K562 (cell line): Measurements from ENCODE around the gene APLP1.

Experiments
- BRF2 ChIP-seq: IDR thresholded peaks from 3 replicates; pipeline ENCODE4 v1.6.1; 2011; ENCODE audit warnings: borderline replicate concordance, mild to moderate bottlenecking; ENCODE audit not compliant: insufficient read length, insufficient read depth
- FOXA1 ChIP-seq: fragments of 450-650 bp; IDR thresholded peaks from 2 replicates; pipeline ENCODE4 v1.6.1; 2016; ENCODE audit warnings: mild to moderate bottlenecking, borderline replicate concordance
- NONO ChIP-seq, 2 experiments: fragments of 200-400 bp in 1 of 2; fragments of 450-650 bp in 1 of 2; formaldehyde crosslinking in 1 of 2; IDR thresholded peaks; 2 replicates each; pipeline ENCODE4 v1.6.1; 2017; ENCODE audit warnings: low read depth in 2 of 2, mild to moderate bottlenecking in 2 of 2, moderate library complexity in 2 of 2, low read length in 1 of 2
- RCOR1 ChIP-seq, 2 experiments: IDR thresholded peaks; 2 replicates each; pipeline ENCODE4 v1.6.1; 2012; ENCODE audit warnings: low read depth in 2 of 2, low read length in 2 of 2, borderline replicate concordance in 1 of 2, improper control_type of control experiment in 1 of 2
- STAT6 ChIP-seq: sonication (generic); formaldehyde crosslinking; IDR thresholded peaks from 2 replicates; pipeline ENCODE4 v1.8.1; 2023; ENCODE audit warnings: mild to moderate bottlenecking, missing genetic modification reagents
- ZNF140 ChIP-seq: fragments of 250-450 bp; sonication (Bioruptor Pico); IDR thresholded peaks from 2 replicates; pipeline ENCODE4 v1.8.0; 2021; ENCODE audit warnings: moderate library complexity, mild to moderate bottlenecking, inconsistent platforms
- ZNF766 ChIP-seq: fragments of 200-800 bp; sonication (Bioruptor generic); conservative IDR thresholded peaks from 2 replicates; pipeline ENCODE4 v1.6.1; 2016; ENCODE audit warnings: missing genetic modification characterization, missing compliant biosample characterization
- TF ChIP-seq, protein P1 (sequence below), 3 experiments: IDR thresholded peaks in 2 of 3; conservative IDR thresholded peaks in 1 of 3; 2 replicates each; pipeline ENCODE4 v1.5.1; 2011 to 2012; ENCODE audit warnings: low read length in 3 of 3, mild to moderate bottlenecking in 3 of 3, control low read depth in 2 of 3, improper control_type of control experiment in 1 of 3, inconsistent platforms in 1 of 3, low read depth in 1 of 3, mixed read lengths in 1 of 3, moderate library complexity in 1 of 3; ENCODE audit not compliant: insufficient read depth in 2 of 3
- TF ChIP-seq, protein P2 (sequence below): sonication (generic); formaldehyde crosslinking; IDR thresholded peaks from 2 replicates; pipeline ENCODE4 v1.8.1; 2023; ENCODE audit warnings: missing genetic modification reagents, mild to moderate bottlenecking, borderline replicate concordance

- TF ChIP-seq ZNF766 (CRISPR knock-in tag) (no peak), FOXA1 (no peak), STAT6 (CRISPR knock-in tag) (no peak), NONO (IDR thresholded peaks at IDR 0.05; ENCODE audit: low read depth in 2 of 2, low read length in 1 of 2) (no peak), ZNF140 (CRISPR knock-in tag) (no peak), BRF2 (no peak), RCOR1 (IDR thresholded peaks at IDR 0.05; ENCODE audit: borderline replicate concordance in 1 of 2, low read depth in 2 of 2, low read length in 2 of 2) (no peak)
- TF ChIP-seq, protein P1, sequence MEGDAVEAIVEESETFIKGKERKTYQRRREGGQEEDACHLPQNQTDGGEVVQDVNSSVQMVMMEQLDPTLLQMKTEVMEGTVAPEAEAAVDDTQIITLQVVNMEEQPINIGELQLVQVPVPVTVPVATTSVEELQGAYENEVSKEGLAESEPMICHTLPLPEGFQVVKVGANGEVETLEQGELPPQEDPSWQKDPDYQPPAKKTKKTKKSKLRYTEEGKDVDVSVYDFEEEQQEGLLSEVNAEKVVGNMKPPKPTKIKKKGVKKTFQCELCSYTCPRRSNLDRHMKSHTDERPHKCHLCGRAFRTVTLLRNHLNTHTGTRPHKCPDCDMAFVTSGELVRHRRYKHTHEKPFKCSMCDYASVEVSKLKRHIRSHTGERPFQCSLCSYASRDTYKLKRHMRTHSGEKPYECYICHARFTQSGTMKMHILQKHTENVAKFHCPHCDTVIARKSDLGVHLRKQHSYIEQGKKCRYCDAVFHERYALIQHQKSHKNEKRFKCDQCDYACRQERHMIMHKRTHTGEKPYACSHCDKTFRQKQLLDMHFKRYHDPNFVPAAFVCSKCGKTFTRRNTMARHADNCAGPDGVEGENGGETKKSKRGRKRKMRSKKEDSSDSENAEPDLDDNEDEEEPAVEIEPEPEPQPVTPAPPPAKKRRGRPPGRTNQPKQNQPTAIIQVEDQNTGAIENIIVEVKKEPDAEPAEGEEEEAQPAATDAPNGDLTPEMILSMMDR (IDR thresholded peaks at IDR 0.05 in 2 of 3, conservative IDR thresholded peaks at IDR 0.05 in 1 of 3; ENCODE audit: insufficient read depth in 2 of 3, low read depth in 1 of 3, low read length in 3 of 3): no peak
- TF ChIP-seq, protein P2, sequence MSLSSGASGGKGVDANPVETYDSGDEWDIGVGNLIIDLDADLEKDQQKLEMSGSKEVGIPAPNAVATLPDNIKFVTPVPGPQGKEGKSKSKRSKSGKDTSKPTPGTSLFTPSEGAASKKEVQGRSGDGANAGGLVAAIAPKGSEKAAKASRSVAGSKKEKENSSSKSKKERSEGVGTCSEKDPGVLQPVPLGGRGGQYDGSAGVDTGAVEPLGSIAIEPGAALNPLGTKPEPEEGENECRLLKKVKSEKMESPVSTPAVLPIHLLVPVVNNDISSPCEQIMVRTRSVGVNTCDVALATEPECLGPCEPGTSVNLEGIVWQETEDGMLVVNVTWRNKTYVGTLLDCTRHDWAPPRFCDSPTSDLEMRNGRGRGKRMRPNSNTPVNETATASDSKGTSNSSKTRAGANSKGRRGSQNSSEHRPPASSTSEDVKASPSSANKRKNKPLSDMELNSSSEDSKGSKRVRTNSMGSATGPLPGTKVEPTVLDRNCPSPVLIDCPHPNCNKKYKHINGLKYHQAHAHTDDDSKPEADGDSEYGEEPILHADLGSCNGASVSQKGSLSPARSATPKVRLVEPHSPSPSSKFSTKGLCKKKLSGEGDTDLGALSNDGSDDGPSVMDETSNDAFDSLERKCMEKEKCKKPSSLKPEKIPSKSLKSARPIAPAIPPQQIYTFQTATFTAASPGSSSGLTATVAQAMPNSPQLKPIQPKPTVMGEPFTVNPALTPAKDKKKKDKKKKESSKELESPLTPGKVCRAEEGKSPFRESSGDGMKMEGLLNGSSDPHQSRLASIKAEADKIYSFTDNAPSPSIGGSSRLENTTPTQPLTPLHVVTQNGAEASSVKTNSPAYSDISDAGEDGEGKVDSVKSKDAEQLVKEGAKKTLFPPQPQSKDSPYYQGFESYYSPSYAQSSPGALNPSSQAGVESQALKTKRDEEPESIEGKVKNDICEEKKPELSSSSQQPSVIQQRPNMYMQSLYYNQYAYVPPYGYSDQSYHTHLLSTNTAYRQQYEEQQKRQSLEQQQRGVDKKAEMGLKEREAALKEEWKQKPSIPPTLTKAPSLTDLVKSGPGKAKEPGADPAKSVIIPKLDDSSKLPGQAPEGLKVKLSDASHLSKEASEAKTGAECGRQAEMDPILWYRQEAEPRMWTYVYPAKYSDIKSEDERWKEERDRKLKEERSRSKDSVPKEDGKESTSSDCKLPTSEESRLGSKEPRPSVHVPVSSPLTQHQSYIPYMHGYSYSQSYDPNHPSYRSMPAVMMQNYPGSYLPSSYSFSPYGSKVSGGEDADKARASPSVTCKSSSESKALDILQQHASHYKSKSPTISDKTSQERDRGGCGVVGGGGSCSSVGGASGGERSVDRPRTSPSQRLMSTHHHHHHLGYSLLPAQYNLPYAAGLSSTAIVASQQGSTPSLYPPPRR (CRISPR knock-in tag): no peak
Observed at GRCh38 chr19:35843676-35844481, 24.5 kb upstream of the APLP1 start.
